Astrocyte (in vitro differentiated cells and primary cell): ENCODE data around the gene LRRC74A. TPM values are rescaled to one million over a fixed set of nuclear protein-coding genes. Genes with fewer than 3 reads are reported as not detected.

Experiments used
- DNase-seq: peaks from one replicate; pipeline ENCODE4 v3.0.0-alpha.2; 2010; ENCODE audit warnings: low read depth
- FAIRE-seq: peaks from 2 replicates; lab custom pipeline; 2011; peaks lifted over from hg19 to GRCh38; lab: Jason Lieb, UNC
- H2AFZ ChIP-seq: 2 replicates; pipeline ENCODE4 v1.6.0; 2012; ENCODE audit warnings: low read depth, low read length, inconsistent platforms
- H3K27ac ChIP-seq: 2 replicates; pipeline ENCODE4 v1.5.1; 2011; ENCODE audit warnings: low read depth, low read length, inconsistent platforms
- H3K27me3 ChIP-seq: 2 replicates; pipeline ENCODE4 v1.6.0; 2011; ENCODE audit warnings: low read length, inconsistent platforms; ENCODE audit not compliant: insufficient read depth
- H3K36me3 ChIP-seq: 2 replicates; pipeline ENCODE4 v1.5.1; 2011; ENCODE audit warnings: low read length, inconsistent platforms; ENCODE audit not compliant: insufficient read depth
- H3K4me1 ChIP-seq: 2 replicates; pipeline ENCODE4 v1.5.1; 2011; ENCODE audit warnings: low read length, inconsistent platforms; ENCODE audit not compliant: insufficient read depth
- H3K4me2 ChIP-seq: 2 replicates; pipeline ENCODE4 v1.6.0; 2012; ENCODE audit warnings: low read length, inconsistent platforms
- H3K4me3 ChIP-seq: 2 replicates; pipeline ENCODE4 v1.5.1; 2011; ENCODE audit warnings: low read depth, mild to moderate bottlenecking, low read length, inconsistent platforms; ENCODE audit not compliant: insufficient read depth
- H3K79me2 ChIP-seq: 2 replicates; pipeline ENCODE4 v1.6.0; 2012; ENCODE audit warnings: mild to moderate bottlenecking, low read length, inconsistent platforms; ENCODE audit not compliant: insufficient read depth
- H3K9ac ChIP-seq: 2 replicates; pipeline ENCODE4 v1.6.0; 2012; ENCODE audit warnings: mild to moderate bottlenecking, low read length, inconsistent platforms
- H3K9me3 ChIP-seq: 2 replicates; pipeline ENCODE4 v1.5.1; 2012; ENCODE audit warnings: low read depth, mild to moderate bottlenecking, low read length, inconsistent platforms; ENCODE audit not compliant: insufficient read depth
- H4K20me1 ChIP-seq: 2 replicates; pipeline ENCODE4 v1.6.0; 2012; ENCODE audit warnings: low read length, inconsistent platforms; ENCODE audit not compliant: insufficient read depth
- H3K27ac Mint-ChIP-seq: one replicate; pipeline ENCODE4 v1.8.0; 2021; ENCODE audit warnings: mild to moderate bottlenecking, mixed read lengths; ENCODE audit not compliant: unreplicated experiment
- H3K27me3 Mint-ChIP-seq: one replicate; pipeline ENCODE4 v1.8.0; 2021; ENCODE audit warnings: low read depth, mixed read lengths; ENCODE audit not compliant: unreplicated experiment
- H3K36me3 Mint-ChIP-seq: one replicate; pipeline ENCODE4 v1.8.0; 2021; ENCODE audit warnings: low read depth, mixed read lengths; ENCODE audit not compliant: unreplicated experiment
- H3K4me1 Mint-ChIP-seq: one replicate; pipeline ENCODE4 v1.8.0; 2021; ENCODE audit warnings: low read depth, mixed read lengths; ENCODE audit not compliant: unreplicated experiment
- H3K4me3 Mint-ChIP-seq: one replicate; pipeline ENCODE4 v1.8.0; 2021; ENCODE audit warnings: mild to moderate bottlenecking, moderate library complexity, mixed read lengths; ENCODE audit not compliant: unreplicated experiment
- H3K9me3 Mint-ChIP-seq: one replicate; pipeline ENCODE4 v1.8.0; 2021; ENCODE audit warnings: mild to moderate bottlenecking, mixed read lengths; ENCODE audit not compliant: unreplicated experiment
- CTCF ChIP-seq: IDR thresholded peaks from 2 replicates; pipeline ENCODE4 v1.5.1; 2011; ENCODE audit warnings: low read depth, mild to moderate bottlenecking, inconsistent platforms, low read length, moderate library complexity; ENCODE audit not compliant: insufficient read depth
- EZH2 ChIP-seq: IDR thresholded peaks from 2 replicates; pipeline ENCODE4 v1.6.1; 2012; ENCODE audit warnings: mild to moderate bottlenecking, low read length, inconsistent platforms; ENCODE audit not compliant: insufficient read depth
- total RNA-seq: library from RNA; stranded (reverse); gene quantifications from 2 replicates; pipeline ENCODE4 v1.2.1, GENCODE V29; 2021

LRRC74A gene
- total RNA-seq, 1 donor from 2014 or later = not detected

- Histone ChIP-seq H3K4me3 (no peak overlapping the region), H3K4me1 (no peaks in the 10 kb centered on the region), H3K4me2 (no peak overlapping the region), H2AFZ (no peak overlapping the region), H3K79me2 (no peaks in the 10 kb centered on the region), H3K36me3 (no peaks in the 10 kb centered on the region), H4K20me1 (no peaks in the 10 kb centered on the region), H3K27me3 (peaks cover 15% of the 10 kb centered on the region), H3K27ac (no peak overlapping the region), H3K9me3 (no peaks in the 10 kb centered on the region), H3K9ac (no peak overlapping the region)
- H3K27me3 Mint-ChIP-seq = peaks cover 23% of the 10 kb centered on the region
- H3K4me3 Mint-ChIP-seq = no peak overlapping the region
- peaks cover 2% of the 10 kb centered on the region for H3K9me3 Mint-ChIP-seq
- FAIRE-seq = no peak
- no peaks in the 10 kb centered on the region for H3K36me3 Mint-ChIP-seq
- no peak for DNase-seq
- H3K4me1 Mint-ChIP-seq = peaks cover 6% of the 10 kb centered on the region
- H3K27ac Mint-ChIP-seq = no peak overlapping the region
- TF ChIP-seq EZH2 (no peak), CTCF (no peak)
These were observed 3.6 kb downstream of the LRRC74A start for GRCh38 chr14:76829650-76830421.

DNA sequence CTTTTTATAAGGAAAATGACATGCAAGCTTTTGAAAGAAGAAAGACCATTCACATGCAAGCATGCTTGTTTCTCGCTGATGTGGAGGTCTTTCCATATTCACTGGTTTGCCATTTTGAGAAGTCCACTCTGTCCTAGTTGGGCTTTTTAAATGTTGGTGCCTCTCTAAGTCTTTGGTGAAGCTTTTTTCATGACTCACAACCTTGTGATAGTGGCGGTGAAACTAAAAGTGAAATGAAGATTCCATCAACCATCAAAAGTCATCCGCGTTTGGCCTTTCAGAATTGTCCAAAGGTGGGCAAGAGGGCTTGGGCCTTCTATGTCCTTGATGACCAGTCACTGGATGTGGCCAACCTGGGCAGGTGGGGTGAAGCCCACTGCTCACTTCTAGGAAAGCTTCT lies 4.3 kb downstream of the LRRC74A start:
- no peak overlapping the region for H3K9ac ChIP-seq
- TF ChIP-seq CTCF (no peak), EZH2 (no peak)
- H4K20me1 ChIP-seq = no peaks in the 10 kb centered on the region
- H3K4me1 ChIP-seq = no peaks in the 10 kb centered on the region
- H3K4me3 ChIP-seq = no peak overlapping the region
- peaks cover 6% of the 10 kb centered on the region for H3K4me1 Mint-ChIP-seq
- H2AFZ ChIP-seq = no peak overlapping the region
- FAIRE-seq (no peak), DNase-seq (no peak)
- H3K9me3 Mint-ChIP-seq = peaks cover 2% of the 10 kb centered on the region
- H3K27ac Mint-ChIP-seq = no peak overlapping the region
- H3K9me3 ChIP-seq = no peaks in the 10 kb centered on the region
- H3K36me3 ChIP-seq = no peaks in the 10 kb centered on the region
- H3K36me3 Mint-ChIP-seq = no peaks in the 10 kb centered on the region
- no peaks in the 10 kb centered on the region for H3K79me2 ChIP-seq
- H3K27me3 ChIP-seq = peaks cover 14% of the 10 kb centered on the region
- peaks cover 16% of the 10 kb centered on the region for H3K27me3 Mint-ChIP-seq
- H3K4me3 Mint-ChIP-seq = no peak overlapping the region
- no peak overlapping the region for H3K27ac ChIP-seq
- no peak overlapping the region for H3K4me2 ChIP-seq

- no peaks in the 10 kb centered on the region for H3K4me1 ChIP-seq
- no peak overlapping the region for H3K9ac ChIP-seq
- peaks cover 11% of the 10 kb centered on the region for H3K27me3 ChIP-seq
- no peak for FAIRE-seq
- no peaks in the 10 kb centered on the region for H3K36me3 Mint-ChIP-seq
- no peak overlapping the region for H2AFZ ChIP-seq
- no peaks in the 10 kb centered on the region for H3K79me2 ChIP-seq
- DNase-seq = no peak
- H3K4me3 ChIP-seq = no peak overlapping the region
- TF ChIP-seq EZH2 (no peak), CTCF (no peak)
- no peak overlapping the region for H3K27ac Mint-ChIP-seq
- H3K9me3 Mint-ChIP-seq = peaks cover 2% of the 10 kb centered on the region
- H3K9me3 ChIP-seq = no peaks in the 10 kb centered on the region
- H3K4me1 Mint-ChIP-seq = peaks cover 6% of the 10 kb centered on the region
- no peak overlapping the region for H3K27ac ChIP-seq
- H3K4me2 ChIP-seq = no peak overlapping the region
- H3K27me3 Mint-ChIP-seq = peaks cover 11% of the 10 kb centered on the region
- no peaks in the 10 kb centered on the region for H4K20me1 ChIP-seq
- no peaks in the 10 kb centered on the region for H3K36me3 ChIP-seq
- no peak overlapping the region for H3K4me3 Mint-ChIP-seq
These were observed 6.3 kb downstream of the LRRC74A start for GRCh38 chr14:76832503-76832988.
